T-cell (primary cell): ENCODE results near the gene KPNA1. TPM values are rescaled to one million over a fixed set of nuclear protein-coding genes. Genes with fewer than 3 reads are reported as not detected.
"Not testable (repeated sequence)": the region's sequence is repeated elsewhere in the genome, so short reads cannot be mapped to it uniquely, and the experiment has no call there.

ENCODE experiments used
- ATAC-seq, 4 experiments: fragments of 200-7000 bp in 3 of 4; fragments of 150-1000 bp in 1 of 4; cut with Tn5 transposase; replicated peaks in 1 of 4; 1 replicate in 3 of 4; 2 replicates in 1 of 4; pipeline ENCODE4 v1.10.0; 2021; ENCODE audit warnings: moderate library complexity in 3 of 4, mild to moderate bottlenecking in 2 of 4, moderate number of reproducible peaks in 1 of 4
- CTCF ChIA-PET, 2 donors: fragments of 300-600 bp; sonication (Branson Sonifier 250); formaldehyde crosslinking; loops; one replicate each; lab custom pipeline; 2022; ENCODE audit warnings: antibody characterized with exemption in 2 of 2; lab: Charles Lee
- POLR2A ChIA-PET, 2 donors: fragments of 300-600 bp; sonication (Branson Sonifier 250); formaldehyde crosslinking; loops; one replicate each; lab custom pipeline; 2022; ENCODE audit warnings: antibody characterized with exemption in 2 of 2; lab: Charles Lee
- DNase-seq, 35 experiments: peaks; one replicate each; pipeline versions ENCODE4 v3.0.0 to v3.0.0-alpha.2; 2013 to 2023
- H3K27ac ChIP-seq: one replicate; pipeline ENCODE4 v1.5.1; 2013; ENCODE audit warnings: low read length
- H3K27me3 ChIP-seq, 2 experiments: replicated peaks in 1 of 2; 1 replicate in 1 of 2; 2 replicates in 1 of 2; pipeline versions ENCODE4 v1.6.1 to v1.7.0; 2013; ENCODE audit warnings: low read length in 1 of 2, mixed read lengths in 1 of 2; ENCODE audit not compliant: control insufficient read depth in 2 of 2, insufficient read depth in 2 of 2; ENCODE audit errors: extremely low read depth in 1 of 2
- H3K36me3 ChIP-seq, 2 donors: 1 replicate in 1 of 2; 2 replicates in 1 of 2; pipeline versions ENCODE4 v1.6.1 to v1.7.0; 2013; ENCODE audit warnings: low read length in 1 of 2; ENCODE audit not compliant: control insufficient read depth in 2 of 2, insufficient read depth in 1 of 2; ENCODE audit errors: extremely low read depth in 1 of 2
- H3K4me1 ChIP-seq, 2 experiments: 1 replicate in 1 of 2; 2 replicates in 1 of 2; pipeline versions ENCODE4 v1.6.1 to v1.7.0; 2013; ENCODE audit warnings: low read length in 2 of 2, mixed read lengths in 1 of 2; ENCODE audit not compliant: insufficient read depth in 2 of 2, control insufficient read depth in 1 of 2; ENCODE audit errors: extremely low read depth in 1 of 2
- H3K4me3 ChIP-seq, 2 donors: 1 replicate in 1 of 2; 2 replicates in 1 of 2; pipeline versions ENCODE4 v1.5.1 to v1.7.0; 2013; ENCODE audit warnings: mild to moderate bottlenecking in 2 of 2, low read length in 1 of 2, moderate library complexity in 1 of 2; ENCODE audit not compliant: control insufficient read depth in 1 of 2; ENCODE audit errors: extremely low read depth in 1 of 2
- H3K9me3 ChIP-seq: 2 replicates; pipeline ENCODE4 v1.7.0; 2013
- H3K27ac Mint-ChIP-seq, 2 donors: one replicate each; pipeline ENCODE4 v1.8.0; 2020 to 2021; ENCODE audit warnings: mild to moderate bottlenecking in 2 of 2, mixed read lengths in 2 of 2
- H3K27me3 Mint-ChIP-seq, 2 donors: one replicate each; pipeline ENCODE4 v1.8.0; 2021 to 2022; ENCODE audit warnings: mixed read lengths in 2 of 2
- H3K36me3 Mint-ChIP-seq: one replicate; pipeline ENCODE4 v1.8.0; 2021; ENCODE audit warnings: mixed read lengths
- H3K4me1 Mint-ChIP-seq, 3 donors: one replicate each; pipeline ENCODE4 v1.8.0; 2020 to 2022; ENCODE audit warnings: mixed read lengths in 3 of 3, mild to moderate bottlenecking in 1 of 3
- H3K4me3 Mint-ChIP-seq, 3 donors: one replicate each; pipeline ENCODE4 v1.8.0; 2020 to 2022; ENCODE audit warnings: mild to moderate bottlenecking in 3 of 3, mixed read lengths in 3 of 3, moderate library complexity in 3 of 3
- H3K9me3 Mint-ChIP-seq, 3 donors: one replicate each; pipeline ENCODE4 v1.8.0; 2020 to 2022; ENCODE audit warnings: mixed read lengths in 3 of 3
- WGBS: methylation state at CpG from one replicate; pipeline ENCODE4 v1.1.5; 2013; ENCODE audit warnings: missing lambda C conversion rate; ENCODE audit not compliant: insufficient coverage; 5-methylcytosine and 5-hydroxymethylcytosine counted together
- total RNA-seq, 35 experiments: library from RNA in 6 of 35; stranded (reverse) in 6 of 35; fragments of 120-200 nt in 1 of 35; gene quantifications; one replicate each; pipeline versions ENCODE4 v1.2.1 to v1.2.4 and lab custom pipeline; 2013 to 2026

Gene KPNA1
- total RNA-seq, 5 donors from 2014 or later (not counting 1 experiment from before 2014, with no cell fraction given), result 55.2 to 65.0 (median 57.5) TPM

DNA sequence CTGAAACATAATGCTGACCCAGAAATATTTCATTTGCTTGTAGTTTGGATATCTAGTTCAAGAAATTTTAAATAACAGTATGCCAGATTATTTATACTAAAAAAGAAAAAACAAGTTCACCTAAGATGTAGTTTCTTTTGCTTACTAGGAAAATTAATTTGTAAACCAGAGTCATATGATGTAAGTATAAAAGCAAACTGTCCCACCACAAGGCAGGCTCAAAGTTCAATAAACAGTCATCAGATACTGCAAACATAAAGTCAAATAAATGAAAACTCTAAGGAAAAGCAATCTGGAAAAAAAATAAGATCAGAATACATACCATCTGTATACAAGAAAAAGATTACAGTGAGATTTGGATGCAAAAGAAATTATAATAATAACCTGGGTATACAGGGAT lies 58.7 kb downstream of the KPNA1 start:
- Histone ChIP-seq H3K27ac (no peak overlapping the region), H3K9me3 (no peaks in the 10 kb centered on the region), H3K36me3 (peaks cover 0 to 67% of the 10 kb centered on the region in 2 donors), H3K4me3 (no peak overlapping the region), H3K27me3 (no peaks in the 10 kb centered on the region), H3K4me1 (no peaks in the 10 kb centered on the region)
- POLR2A ChIA-PET, result no interaction called here
- Mint-ChIP-seq H3K4me1 (peaks cover 0 to 9% (median 0%) of the 10 kb centered on the region in 3 donors), H3K27me3 (no peaks in the 10 kb centered on the region), H3K9me3 (no peaks in the 10 kb centered on the region), H3K36me3 (peaks cover 54% of the 10 kb centered on the region), H3K4me3 (no peak overlapping the region), H3K27ac (peak overlapping the region in 1 of 2 donors; percentile 10)
- no peak for DNase-seq
- CTCF ChIA-PET, result no interaction called here
- no peak for ATAC-seq

DNA sequence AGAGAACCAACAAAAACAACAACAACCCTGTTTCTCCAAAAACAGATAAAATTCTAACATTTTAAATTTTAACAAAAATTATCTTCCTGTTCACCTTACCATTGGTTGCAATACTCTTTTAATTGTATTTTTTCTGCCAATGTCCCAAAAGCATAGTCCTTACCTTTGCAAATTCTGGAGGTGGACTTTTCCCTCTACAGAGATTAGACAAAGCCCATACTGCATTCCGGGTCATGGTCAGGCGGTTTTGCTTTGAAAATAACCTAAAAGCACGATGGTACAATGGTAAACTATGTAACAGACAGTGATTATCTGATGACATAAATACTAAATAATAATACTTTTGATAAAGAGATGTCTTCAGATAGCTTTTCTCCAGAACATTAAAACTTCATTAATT lies 63.4 kb downstream of the KPNA1 start:
- Mint-ChIP-seq H3K4me1 (peaks cover 6 to 9% (median 6%) of the 10 kb centered on the region in 3 donors), H3K4me3 (no peak overlapping the region), H3K27me3 (no peaks in the 10 kb centered on the region), H3K27ac (peak overlapping the region in 1 of 2 donors; percentile 48), H3K36me3 (peaks cover 71% of the 10 kb centered on the region), H3K9me3 (peaks cover 0 to 4% (median 3%) of the 10 kb centered on the region in 3 donors)
- DNase-seq, result no peak
- H3K27me3 ChIP-seq, result no peaks in the 10 kb centered on the region
- H3K9me3 ChIP-seq, result no peaks in the 10 kb centered on the region
- no peak overlapping the region for H3K27ac ChIP-seq
- H3K4me1 ChIP-seq, result no peaks in the 10 kb centered on the region
- H3K36me3 ChIP-seq, result peaks cover 0 to 52% of the 10 kb centered on the region in 2 donors
- POLR2A ChIA-PET, result no interaction called here
- no CpG with 5 or more reads among the region's 3 CpGs for WGBS
- CTCF ChIA-PET, result no interaction called here
- ATAC-seq, result no peak
- no peak overlapping the region for H3K4me3 ChIP-seq

DNA sequence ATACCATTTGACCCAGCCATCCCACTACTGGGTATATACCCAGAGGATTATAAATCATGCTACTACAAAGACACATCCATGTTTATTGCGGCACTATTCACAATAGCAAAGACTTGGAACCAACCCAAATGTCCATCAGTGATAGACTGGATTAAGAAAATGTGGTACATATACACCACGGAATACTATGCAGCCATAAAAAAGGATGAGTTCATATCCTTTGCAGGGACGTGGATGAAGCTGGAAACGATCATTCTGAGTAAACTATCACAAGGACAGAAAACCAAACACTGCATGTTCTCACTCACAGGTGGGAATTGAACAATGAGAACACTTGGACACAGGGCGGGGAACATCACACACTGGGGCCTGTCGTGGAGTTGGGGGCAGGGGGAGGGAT lies 66.5 kb downstream of the KPNA1 start:
- CTCF ChIA-PET, ATAC-seq, POLR2A ChIA-PET, H3K27ac ChIP-seq, H3K27ac Mint-ChIP-seq, H3K27me3 Mint-ChIP-seq, H3K27me3 ChIP-seq, H3K4me3 Mint-ChIP-seq, H3K4me1 ChIP-seq, H3K4me1 Mint-ChIP-seq, H3K9me3 ChIP-seq, H3K4me3 ChIP-seq, DNase-seq: not testable (repeated sequence)
- H3K36me3 ChIP-seq, result peaks cover 0 to 50% of the 10 kb centered on the region in 2 donors
- Mint-ChIP-seq H3K9me3 (peaks cover 4 to 12% (median 8%) of the 10 kb centered on the region in 3 donors), H3K36me3 (peaks cover 86% of the 10 kb centered on the region)
- WGBS, result no CpG with 5 or more reads among the region's 6 CpGs

DNA sequence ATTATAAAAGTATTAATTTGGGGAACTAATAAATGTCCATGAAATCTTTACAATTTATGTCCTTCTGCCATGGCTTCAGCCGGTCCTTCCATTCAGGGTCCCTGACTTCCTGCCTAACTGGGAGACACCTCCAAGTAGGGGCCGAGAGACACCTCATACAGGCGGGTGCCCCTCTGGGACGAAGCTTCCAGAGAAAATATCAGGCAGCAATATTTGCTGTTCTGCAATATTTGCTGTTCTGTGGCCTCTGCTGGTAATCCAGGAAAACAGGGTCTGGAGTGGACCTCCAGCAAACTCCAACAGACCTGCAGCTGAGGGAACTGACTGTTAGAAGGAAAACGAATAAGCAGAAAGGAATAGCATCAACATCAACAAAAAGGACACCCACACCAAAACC lies 70.2 kb downstream of the KPNA1 start:
- H3K4me1 ChIP-seq, H3K27me3 Mint-ChIP-seq, H3K27ac Mint-ChIP-seq, H3K4me1 Mint-ChIP-seq, CTCF ChIA-PET, POLR2A ChIA-PET, H3K27me3 ChIP-seq, ATAC-seq, DNase-seq, H3K9me3 ChIP-seq, H3K4me3 ChIP-seq, H3K4me3 Mint-ChIP-seq, H3K27ac ChIP-seq: not testable (repeated sequence)
- 100% methylated on average over 2 of the region's 5 CpGs for WGBS
- H3K36me3 Mint-ChIP-seq, result peaks cover 96% of the 10 kb centered on the region
- H3K9me3 Mint-ChIP-seq, result peaks cover 4 to 12% (median 8%) of the 10 kb centered on the region in 3 donors
- H3K36me3 ChIP-seq, result peaks cover 0 to 61% of the 10 kb centered on the region in 2 donors

DNA sequence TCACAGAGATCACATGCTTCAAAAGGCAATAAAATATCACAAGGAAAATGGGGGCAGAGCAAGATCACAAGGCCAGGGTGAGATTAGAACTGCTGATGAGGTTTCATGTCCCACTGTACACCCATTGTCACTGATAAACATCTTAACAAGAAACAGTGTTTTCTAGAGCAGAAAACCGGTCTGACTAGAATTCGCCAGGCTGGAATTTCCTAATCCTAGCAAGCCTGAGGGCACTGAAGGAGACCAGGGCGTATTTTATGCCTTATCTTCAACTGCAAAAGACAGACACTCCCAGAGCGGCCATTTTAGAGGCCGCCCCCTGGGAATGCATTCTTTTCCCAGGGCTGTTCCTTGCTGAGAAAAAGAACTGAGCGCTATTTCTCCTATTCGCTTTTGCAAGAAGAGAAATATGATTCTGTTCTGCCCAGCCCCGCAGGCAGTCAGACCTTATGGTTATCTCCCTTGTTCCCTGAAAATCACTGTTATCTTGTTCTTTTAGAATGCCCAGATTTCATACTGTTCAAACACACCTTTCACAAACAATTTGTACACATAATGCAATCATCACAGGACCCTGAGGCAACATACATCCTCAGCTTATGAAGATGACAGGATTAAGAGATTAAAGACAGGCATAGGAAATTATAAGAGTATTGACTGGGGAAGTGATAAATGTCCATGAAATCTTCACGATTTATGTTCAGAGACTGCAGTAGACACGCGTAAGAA lies 70.8 kb downstream of the KPNA1 start:
- H3K4me3 ChIP-seq, H3K4me1 ChIP-seq, H3K4me1 Mint-ChIP-seq, H3K27me3 ChIP-seq, H3K9me3 ChIP-seq, DNase-seq, H3K27ac ChIP-seq, ATAC-seq, H3K4me3 Mint-ChIP-seq, H3K27me3 Mint-ChIP-seq, CTCF ChIA-PET, POLR2A ChIA-PET, H3K27ac Mint-ChIP-seq: not testable (repeated sequence)
- H3K36me3 ChIP-seq, result peaks cover 0 to 60% of the 10 kb centered on the region in 2 donors
- WGBS, result 99% methylated on average over 8 of the region's 11 CpGs
- Mint-ChIP-seq H3K36me3 (peaks cover 93% of the 10 kb centered on the region), H3K9me3 (peaks cover 4 to 12% (median 7%) of the 10 kb centered on the region in 3 donors)

DNA sequence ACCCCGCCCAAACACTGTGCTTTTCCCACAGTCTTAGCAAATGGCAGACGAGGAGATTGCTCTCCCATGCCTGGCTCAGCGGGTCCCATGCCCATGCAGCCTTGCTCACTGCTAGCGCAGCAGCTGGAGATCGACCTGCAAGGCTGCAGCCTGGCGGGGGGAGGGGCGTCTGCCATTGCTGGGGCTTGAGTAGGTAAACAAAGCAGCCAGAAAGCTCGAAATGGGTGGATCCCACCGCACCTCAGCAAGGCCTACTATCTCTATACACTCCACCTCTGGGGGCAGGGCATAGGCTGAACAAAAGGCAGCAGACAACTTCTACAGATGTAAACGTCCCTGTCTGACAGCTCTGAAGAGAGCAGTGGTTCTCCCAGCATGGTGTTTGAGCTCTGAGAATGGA lies 71.6 kb downstream of the KPNA1 start:
- POLR2A ChIA-PET, result no interaction called here
- H3K27ac Mint-ChIP-seq, result no peak overlapping the region
- H3K9me3 Mint-ChIP-seq, result peaks cover 4 to 8% (median 4%) of the 10 kb centered on the region in 3 donors

More for the DNA sequence above, 71.6 kb downstream of the KPNA1 start:
- WGBS, result 91% methylated on average over 4 of the region's 10 CpGs
- Histone ChIP-seq H3K27me3 (no peaks in the 10 kb centered on the region), H3K27ac (no peak overlapping the region), H3K36me3 (peaks cover 0 to 55% of the 10 kb centered on the region in 2 donors), H3K9me3 (no peaks in the 10 kb centered on the region), H3K4me1 (no peaks in the 10 kb centered on the region), H3K4me3 (no peak overlapping the region)
- Mint-ChIP-seq H3K36me3 (peaks cover 88% of the 10 kb centered on the region), H3K27me3 (no peaks in the 10 kb centered on the region), H3K4me3 (no peak overlapping the region), H3K4me1 (peaks cover 6 to 9% (median 8%) of the 10 kb centered on the region in 3 donors)
- CTCF ChIA-PET, result interaction anchor here in 1 of 2 donors (0.9 kb wide), 1 partner anchor 17 kb away, joined by 5 read pairs; no protein-coding TSS in a partner anchor
- DNase-seq (no peak), ATAC-seq (no peak)
